GM21423 (cell line): ENCODE data around the gene CCDC154.
"Not testable (repeated sequence)": the region's sequence is repeated elsewhere in the genome, so short reads cannot be mapped to it uniquely, and the experiment has no call there.

Experiments
- ATAC-seq: cut with Tn5 transposase; IDR thresholded peaks from one replicate; pipeline ENCODE4 v1.9.1; 2021; ENCODE audit warnings: mild to moderate bottlenecking, moderate library complexity; ENCODE audit not compliant: unreplicated experiment

The CCDC154 gene

DNA sequence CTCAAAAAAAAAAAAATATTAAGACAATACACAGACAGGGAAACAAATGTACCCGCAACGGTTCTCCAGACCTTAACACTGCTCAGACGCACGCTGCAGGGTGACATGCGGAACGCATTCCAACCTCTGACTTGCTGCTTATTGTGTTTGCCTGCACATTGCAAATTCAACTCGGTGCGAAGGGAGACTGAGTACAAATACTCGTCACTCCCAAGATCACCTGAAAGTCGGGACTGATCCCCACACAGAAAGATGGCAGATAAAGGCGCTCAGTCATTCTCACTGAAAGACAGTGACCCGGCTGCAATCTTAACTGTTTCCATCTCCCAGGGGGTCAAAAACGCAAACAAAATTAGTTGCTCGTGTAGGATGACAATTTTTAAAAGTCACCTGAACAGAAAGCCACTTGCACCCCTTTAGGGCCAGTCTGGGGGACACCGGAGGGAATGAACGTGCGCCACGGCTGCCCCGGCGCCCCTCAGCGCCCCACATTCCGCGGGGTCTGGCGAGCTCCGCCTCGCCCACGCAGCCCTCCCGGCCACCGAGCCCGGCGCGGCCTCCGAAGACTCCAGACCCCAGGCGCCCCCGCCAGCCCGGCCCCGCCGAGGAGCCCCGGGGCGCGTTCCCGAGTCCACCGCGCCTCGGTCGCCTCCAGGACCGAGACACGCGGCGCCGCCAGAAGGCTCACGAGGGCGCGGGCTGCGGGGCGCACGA, 29.9 kb upstream of the CCDC154 start:
- ATAC-seq = peak; percentile 21

DNA sequence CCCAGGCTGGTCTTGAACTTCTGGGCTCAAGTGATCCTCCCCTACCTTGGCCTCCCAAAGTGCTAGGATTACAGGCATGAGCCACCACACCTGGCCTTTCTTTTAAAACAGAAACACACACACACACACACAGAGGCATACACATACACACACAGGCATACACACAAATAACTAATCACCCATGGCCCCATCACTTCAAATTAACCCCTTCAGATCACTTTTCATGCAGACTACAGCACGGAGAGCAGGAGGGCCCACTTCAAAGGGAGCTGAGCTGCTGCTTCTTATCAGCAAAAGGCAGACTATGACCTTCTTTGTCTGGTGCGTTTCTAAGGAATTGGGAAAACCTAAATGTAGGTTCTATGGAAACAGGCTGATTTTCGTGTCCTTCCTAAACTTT, 28.6 kb upstream of the CCDC154 start:
- no peak for ATAC-seq

DNA sequence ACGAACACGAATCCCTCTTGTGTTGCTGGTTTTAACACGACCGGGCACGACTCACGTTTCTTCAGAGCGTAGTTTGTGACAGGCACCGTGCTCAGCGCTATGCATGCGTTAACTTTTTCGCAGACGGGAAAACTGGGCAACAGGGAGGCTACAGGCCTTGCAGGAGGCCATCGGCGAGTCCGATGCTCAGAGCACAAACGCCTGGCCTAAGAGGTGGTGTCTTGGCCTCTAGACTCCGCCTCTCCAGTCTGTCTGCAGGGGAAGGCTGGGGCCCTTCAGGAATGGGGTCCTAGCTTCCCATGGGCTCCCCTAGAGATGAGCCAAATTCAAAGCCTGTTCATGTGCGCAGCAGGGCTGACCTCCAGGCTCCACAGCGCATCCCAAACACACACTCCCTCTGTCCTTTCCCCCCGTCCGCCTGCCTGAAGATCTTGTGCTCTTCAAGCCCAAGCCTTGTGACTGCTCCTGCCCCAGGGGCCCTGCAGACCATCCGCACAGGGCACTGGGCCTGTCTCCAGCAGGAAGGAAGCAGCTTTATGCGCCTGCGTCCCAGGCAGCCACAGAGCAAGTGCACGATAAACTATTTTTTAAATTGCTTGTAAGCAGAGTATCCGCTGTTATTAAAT, 27.3 kb upstream of the CCDC154 start:
- no peak for ATAC-seq

DNA sequence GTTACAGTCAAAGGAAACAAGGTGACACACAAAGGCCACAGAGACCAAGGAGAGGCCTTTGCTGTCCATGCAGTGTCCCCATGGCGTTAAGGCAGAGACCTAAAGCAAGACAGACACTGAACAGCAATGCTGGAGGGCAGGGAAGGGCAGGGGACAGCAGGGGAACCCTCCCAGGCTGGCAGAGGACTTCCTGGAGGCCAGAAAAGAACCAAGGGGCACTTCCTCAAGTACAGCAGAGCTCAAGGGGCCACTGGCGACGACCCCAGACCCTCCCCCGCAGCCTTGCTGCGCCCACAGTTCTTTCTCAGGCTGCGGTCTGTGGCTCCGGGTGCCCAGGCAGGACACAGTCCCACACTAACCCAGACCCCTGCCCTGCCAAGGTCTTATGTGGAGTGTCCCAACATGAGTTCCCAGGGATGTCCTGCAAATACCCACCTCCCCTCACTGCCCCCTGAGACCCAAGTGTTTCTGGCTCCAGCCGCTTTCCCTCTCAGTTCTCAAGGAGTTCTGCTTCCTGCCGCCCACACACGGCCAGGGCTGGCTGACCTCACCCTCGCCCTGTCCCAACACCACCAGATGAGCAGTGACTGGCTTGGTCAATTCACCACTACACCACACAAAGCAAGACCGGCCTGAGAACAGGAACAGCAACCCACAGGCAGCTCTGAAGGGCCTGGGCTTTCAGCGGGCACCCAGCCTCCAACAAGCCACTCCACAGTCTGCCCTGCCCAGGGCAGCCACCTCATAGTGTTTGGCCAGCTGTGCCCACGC, 26.3 kb upstream of the CCDC154 start:
- ATAC-seq = no peak

DNA sequence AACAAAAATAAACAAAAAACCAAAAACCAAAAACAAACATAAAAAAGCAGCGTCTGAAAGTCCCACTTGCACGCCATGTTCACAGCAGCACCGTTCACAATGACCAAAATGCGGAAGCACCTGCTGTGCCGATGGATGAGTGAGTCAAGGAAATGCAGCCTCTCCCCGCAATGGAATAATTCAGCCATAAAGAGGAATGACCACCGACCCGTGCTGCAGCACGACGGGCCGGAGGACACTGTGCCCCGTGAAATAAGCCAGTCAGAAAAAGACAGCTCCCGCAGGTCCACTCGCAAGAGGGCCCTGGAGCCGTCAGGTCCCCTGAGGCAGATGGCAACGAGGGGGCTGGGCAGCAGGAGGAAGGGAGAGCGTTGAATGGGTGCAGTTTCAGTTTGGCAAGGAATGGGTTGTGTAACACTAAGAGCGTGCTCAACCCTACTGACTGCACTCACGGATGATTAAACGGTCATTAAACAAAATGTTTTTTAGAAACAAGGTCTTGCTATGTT, 25.4 kb upstream of the CCDC154 start:
- no peak for ATAC-seq

DNA sequence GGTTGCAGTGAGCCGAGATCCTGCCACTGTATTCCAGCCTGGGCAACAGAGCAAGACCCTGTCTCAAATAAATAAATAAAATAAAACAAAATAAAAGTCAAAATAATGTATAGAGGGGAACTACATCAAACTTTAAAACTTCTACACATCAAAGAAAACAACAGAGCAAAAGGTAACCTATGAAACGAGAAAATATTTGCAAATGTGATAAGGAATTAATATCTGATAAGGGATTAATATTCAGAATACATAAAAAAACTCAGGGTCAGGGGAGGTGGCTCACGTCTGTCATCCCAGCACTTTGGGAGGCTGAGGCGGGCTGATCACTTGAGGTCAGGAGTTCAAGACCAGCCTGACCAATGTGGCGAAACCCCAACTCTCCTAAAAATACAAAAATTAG, 24.8 kb upstream of the CCDC154 start:
- not testable (repeated sequence) for ATAC-seq

DNA sequence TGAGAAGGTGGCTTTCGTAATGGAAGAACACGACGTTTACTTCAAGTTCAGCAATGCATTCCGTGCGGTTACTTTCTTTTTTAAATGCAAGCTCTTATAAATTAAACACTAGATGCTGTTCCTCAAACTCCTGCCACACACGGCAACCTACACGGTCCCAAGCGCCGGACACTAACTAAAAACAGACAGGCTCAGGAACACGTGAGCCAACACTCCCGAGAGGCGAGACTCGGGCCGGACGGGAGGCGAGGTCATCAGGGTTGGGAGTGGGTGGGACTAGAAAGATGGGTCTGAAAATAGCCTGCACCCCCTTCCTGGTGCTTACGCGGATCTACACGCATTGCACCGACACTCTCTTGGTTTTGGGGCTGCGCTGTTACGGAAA, 24.1 kb upstream of the CCDC154 start:
- no peak for ATAC-seq

DNA sequence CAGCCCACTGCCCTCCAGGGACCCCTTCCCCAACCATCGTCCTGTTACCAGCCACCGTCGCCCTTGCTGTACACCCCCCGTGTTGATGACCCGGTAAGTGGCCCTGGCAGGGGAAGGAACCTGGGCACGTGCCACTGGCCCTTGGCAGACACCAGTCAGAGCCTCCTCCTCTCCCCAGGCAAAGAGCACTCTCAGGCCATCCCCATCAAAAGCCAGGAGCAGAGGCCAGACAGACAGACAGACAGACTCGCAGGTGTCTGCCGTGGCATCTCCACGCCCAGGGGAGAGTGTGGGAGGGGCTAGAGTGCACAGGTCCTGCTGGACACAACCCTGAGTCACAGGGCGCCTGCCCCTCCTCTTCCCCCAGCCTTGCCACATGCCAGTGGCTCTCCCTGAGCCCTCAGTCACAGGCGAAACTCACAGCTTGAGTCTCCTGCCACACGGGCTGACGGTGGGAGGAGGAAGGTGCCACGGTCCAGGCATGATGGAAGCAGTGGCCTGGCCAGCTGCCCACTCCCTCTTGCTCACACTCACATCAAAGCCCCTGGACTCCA, 22.7 kb upstream of the CCDC154 start:
- ATAC-seq = no peak

DNA sequence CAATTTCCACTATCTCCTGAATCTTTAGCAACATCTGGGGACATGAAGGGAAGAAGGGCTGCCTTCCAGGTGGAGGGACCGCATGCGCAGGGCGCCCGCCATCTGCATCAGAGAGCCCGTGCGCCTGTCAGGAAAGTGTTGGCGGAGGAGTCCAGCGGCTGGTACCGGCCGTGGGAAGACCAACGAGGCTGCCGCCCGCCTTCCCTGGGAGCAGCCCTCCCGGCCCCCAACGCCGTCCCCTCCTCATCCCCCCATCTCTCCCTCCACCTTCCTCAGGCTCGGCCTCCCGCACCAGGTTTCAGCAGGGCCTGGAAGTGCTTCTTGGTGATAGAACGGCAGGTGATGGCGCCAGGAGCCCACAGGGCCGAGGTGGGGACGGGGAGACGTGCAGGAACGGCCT, 21.7 kb upstream of the CCDC154 start:
- ATAC-seq = no peak

DNA sequence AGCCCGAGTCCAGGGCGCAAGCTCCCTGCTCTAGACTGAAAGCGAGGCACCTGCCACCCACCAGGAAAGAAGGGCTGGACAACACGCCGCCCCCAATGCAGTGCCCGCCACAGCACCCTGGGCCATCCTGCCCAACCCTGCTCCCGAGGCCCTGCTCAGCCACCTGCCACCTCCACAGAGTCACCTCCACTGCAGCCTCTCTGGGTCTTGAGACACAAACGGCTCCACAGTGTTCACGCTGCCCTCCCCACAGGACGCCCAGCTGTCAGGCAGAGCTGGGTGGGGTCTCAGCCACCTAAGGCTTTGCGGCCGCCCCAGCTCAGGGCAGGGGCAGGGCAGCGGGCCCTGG, 21.2 kb upstream of the CCDC154 start:
- no peak for ATAC-seq

DNA sequence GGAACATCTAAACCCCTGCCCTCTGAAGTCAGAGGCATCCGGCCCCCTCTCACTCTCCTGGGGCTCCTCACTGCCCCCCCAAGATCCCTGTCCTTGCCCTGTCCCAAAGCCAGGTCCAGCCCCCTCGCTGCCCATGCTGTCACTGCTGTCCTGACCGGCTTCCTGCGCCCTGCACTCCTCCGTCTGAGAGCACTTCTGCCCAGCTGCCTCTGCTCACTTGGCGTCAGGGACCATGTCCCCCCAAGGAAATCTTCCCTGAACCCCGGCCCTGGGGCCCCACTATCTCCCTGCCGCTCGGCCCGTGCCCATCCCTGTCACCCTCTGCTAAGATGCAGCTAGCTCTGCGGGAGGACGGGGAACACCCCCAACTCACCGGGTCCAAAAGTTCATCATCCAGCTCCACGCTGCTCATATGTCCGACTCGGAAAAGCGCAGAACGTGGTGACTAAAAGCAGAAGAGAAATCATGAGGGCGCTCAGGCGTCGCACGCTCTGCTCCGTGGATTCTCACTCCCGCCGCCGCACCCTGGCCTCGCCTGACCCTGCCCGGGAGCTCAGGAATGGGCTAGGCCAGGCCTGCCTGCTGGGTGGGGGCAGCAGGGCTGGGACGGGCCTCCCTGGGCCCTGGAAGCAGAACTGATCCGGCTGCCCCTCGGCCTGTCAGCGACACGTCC, 20.7 kb upstream of the CCDC154 start:
- no peak for ATAC-seq

DNA sequence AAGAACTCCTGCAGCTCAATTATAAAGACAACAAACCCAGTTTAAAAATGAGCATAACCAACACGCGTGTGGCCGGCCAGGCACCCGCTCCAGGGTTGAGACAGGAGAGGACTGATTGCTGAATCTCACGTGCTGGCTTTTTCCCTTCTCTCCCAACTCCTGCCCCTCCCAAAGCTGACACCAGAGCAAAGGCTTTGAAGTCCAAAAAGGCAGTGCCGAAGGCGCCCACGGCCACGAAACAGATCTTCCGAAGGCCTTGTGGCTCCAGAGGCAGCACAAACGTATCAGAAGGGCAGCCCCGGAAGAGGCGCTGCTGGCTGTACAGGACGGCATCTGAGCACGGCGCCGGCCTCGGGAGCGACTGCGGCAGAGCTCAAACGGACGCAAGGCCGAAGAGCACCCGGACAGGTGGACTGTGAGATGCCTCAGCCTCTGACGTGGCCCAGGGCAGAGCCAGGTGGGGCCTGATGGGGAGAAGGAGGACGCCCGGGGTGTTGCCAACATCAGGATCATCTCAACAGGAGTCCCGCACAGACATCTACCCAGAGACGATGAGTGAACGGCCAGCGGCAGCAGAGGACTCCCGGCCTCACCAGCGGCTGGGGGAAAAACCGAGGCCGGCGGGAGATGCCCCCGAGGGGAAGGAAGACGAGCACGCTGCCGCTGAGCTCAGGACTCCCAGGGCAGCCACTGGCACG, 20.0 kb upstream of the CCDC154 start:
- ATAC-seq = no peak

DNA sequence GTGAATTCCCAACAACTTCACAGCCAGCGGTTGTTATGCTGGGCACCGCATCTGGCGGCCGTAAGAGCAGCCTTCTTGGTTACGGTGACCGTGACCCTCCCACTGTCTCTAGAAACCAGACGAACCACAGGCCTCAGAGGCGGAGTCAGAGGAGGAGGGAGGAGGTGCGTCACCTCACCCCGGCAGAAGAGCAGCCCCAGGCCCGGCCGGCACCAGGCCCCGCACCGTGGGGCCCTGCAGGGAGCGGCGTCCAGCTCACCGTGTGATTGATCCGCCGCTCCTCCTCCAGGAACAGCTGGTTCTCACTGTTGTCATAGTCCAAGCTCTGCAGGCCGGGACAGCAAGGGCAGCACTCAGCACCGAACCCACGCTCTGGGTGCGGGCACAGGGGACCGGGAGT, 16.8 kb upstream of the CCDC154 start:
- no peak for ATAC-seq

DNA sequence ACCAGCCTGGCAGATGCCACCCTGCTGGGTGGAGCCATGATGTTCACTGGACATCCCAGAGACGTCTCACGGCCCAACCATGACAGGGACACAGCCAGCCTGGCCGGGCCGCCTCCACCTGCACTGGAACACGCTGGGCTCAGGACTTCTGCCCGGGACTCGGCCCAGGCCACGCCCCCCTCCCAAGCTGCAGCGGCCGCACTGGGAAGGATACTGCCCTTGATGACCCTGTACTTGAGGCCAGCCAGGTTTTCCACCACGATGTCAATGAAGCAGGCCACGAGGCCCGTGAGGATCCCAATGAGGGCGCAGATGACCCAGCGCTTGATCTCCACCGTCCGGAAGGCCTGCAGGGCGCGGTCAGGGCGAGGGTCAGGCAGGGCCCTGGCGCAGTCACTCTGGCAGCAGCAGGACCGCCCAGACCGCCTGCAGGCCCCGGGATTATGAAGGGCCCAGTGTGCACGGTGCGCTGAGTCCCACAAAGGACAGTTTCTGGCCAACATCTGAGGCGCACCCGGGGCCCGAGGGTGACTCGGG, 16.3 kb upstream of the CCDC154 start:
- ATAC-seq = no peak

DNA sequence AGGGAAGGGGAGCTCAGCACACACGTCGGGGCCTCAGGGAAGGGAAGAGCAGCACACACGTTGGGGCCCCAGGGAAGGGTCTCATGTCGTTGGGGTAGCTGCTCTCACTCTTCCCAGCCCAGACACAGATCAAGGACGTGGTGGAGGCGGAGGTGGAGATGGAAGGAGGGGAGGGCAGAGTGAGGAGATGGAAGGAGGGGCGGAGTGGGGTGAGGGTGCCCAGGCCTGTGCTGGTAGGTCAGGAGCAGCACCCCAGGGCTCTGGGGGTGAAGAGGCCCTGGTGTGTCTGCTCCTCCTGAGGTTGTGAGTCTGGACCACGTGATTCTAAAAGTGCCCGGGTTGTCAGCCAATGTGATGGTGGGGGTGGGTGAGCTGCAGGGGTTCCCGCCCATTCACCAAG, 15.6 kb upstream of the CCDC154 start:
- ATAC-seq = no peak

DNA sequence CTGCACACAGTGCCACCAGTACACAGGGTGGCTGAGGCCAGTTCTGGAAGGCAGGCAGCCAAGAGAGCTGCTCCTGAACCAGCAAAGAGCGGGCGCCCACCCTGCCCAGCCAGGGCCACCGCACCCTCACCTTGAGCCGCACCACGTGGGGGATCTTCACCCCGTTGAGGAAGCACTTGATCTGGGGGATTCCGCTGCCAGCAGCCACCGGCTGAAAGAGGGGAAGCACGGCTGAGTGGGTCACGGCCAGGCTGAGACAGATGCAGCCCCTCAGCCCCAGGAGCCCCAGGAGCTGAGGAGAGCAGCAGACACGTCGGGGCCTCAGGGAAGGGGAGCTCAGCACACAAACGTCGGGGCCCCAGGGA, 14.6 kb upstream of the CCDC154 start:
- no peak for ATAC-seq

DNA sequence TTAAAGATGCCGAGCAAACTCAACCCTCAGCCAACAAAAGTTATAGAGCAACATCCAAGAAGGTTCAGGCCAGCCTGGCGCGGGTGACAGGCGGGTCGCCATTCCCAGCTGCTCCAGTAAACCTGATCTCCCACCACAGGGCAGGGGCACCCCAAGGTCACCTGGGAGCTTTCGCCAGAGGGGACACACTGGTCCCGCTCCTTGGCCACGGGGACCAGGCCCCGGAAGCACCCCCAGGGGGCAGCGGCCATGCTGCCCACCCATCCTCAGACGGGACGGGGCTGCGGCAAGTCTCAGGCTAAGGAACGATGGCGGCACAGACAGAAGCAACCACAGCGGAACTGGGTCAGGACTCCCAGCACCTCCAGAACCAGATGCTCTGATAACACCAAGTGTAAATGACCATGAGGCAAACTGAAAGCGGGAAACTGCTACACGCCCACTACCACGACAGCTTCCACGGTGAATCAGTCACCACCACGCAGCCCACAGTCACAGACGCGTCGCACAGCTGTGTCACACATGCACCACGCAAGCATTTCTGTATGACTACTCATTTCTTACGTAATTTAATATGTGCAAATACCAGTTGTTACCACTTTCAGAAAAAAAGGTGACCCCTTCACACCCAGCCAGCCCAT, 14.1 kb upstream of the CCDC154 start:
- no peak for ATAC-seq

DNA sequence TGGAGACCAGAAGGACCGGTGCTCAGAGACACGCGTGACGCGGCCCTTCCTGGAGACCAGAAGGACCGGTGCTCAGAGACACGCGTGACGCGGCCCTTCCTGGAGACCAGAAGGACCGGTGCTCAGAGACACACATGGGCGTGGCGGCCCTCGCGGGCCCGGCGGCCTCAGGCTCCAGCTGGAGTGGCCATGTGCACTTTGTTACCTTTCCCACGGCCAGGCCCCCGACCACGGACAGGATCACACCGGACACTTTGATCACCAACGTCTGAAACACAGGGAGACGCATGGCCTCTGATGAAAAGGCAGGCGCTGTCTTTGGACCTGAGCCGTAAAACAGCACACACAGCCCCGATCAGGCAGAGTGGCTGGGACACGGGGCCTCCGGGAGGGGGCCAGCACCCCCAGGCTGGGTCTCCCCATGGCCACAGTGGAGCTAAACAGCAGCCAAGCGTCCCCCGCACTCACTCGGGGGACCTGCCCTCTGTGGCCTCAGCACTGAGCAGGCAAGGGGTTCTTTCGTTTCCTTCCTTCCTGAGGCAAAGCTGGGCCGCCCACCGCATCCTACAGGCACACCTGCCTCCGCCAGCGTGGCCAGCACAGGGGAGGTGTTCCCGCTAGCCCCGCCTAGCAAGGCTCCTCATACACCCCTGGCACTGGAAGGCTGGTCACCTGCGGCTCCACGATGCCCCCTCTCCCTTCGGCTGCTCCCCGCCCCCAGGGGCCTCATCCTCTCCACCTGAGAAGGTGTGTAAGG, 13.3 kb upstream of the CCDC154 start:
- ATAC-seq = no peak

DNA sequence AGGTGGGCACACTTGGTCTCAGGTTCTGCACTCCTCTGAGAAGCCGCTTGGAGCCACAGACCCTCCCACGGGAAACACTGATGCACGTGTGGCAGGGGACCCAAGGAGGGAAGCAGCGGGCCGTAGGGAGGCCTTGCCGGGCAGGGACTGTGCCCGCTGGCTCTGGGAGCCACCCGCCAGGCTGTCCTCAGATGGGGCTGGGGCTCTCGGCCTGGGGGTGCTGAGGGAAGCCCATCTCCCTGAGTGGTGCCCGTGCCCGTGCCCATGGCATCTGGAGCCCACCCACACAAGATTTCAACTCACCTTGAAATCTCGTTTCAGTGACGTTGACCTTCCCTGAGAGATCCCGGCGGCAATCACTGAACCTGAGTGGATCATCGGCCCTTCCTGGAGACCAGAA, 12.6 kb upstream of the CCDC154 start:
- no peak for ATAC-seq
